ENCODE data around the gene PCK2. TPM values are rescaled to one million over a fixed set of nuclear protein-coding genes. Genes with fewer than 3 reads are reported as not detected.

Gene PCK2
- total and polyA plus RNA-seq, 4 donors = 39.8 to 250 (median 221) TPM

- TF ChIP-seq, protein P1, sequence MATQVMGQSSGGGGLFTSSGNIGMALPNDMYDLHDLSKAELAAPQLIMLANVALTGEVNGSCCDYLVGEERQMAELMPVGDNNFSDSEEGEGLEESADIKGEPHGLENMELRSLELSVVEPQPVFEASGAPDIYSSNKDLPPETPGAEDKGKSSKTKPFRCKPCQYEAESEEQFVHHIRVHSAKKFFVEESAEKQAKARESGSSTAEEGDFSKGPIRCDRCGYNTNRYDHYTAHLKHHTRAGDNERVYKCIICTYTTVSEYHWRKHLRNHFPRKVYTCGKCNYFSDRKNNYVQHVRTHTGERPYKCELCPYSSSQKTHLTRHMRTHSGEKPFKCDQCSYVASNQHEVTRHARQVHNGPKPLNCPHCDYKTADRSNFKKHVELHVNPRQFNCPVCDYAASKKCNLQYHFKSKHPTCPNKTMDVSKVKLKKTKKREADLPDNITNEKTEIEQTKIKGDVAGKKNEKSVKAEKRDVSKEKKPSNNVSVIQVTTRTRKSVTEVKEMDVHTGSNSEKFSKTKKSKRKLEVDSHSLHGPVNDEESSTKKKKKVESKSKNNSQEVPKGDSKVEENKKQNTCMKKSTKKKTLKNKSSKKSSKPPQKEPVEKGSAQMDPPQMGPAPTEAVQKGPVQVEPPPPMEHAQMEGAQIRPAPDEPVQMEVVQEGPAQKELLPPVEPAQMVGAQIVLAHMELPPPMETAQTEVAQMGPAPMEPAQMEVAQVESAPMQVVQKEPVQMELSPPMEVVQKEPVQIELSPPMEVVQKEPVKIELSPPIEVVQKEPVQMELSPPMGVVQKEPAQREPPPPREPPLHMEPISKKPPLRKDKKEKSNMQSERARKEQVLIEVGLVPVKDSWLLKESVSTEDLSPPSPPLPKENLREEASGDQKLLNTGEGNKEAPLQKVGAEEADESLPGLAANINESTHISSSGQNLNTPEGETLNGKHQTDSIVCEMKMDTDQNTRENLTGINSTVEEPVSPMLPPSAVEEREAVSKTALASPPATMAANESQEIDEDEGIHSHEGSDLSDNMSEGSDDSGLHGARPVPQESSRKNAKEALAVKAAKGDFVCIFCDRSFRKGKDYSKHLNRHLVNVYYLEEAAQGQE (IDR thresholded peaks at IDR 0.05) = no peak
Observed at GRCh38 chr14:24064091-24064795, 29.9 kb upstream of the PCK2 start (continued).

DNA sequence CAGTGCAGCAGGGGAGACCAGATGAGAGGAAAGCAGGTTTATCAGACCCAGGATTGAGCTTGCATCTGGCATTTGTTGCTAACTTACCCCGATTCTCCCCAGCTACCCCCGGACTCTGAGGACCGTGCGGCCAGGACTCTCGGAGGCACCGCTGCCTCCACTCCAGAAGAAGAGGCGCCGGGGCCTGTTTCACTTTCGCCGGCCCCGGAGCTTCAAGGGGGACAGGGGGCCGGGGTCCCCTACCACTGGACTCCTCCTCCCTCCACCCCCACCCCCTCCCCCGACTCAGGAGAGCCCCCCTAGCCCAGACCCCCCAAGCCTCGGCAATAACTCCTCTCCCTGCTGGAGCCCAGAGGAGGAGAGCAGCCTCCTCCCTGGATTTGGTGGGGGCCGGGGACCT, 29.3 kb upstream of the PCK2 start:
- Histone ChIP-seq H3K4me3 (ENCODE audit: low read depth in 1 of 3, low read length in 3 of 3) (no peak overlapping the region), H3K4me1 (ENCODE audit: control insufficient read depth in 4 of 4, insufficient read depth in 4 of 4, low read length in 3 of 4) (peaks cover 40 to 81% (median 68%) of the 10 kb centered on the region in 4 donors), H3K9me3 (ENCODE audit: control insufficient read depth in 4 of 4, low read length in 3 of 4) (no peaks in the 10 kb centered on the region), H3K27me3 (ENCODE audit: control insufficient read depth in 4 of 4, insufficient read depth in 4 of 4, low read length in 3 of 4) (no peaks in the 10 kb centered on the region), H3K27ac (ENCODE audit: low read depth in 1 of 2, low read length in 2 of 2) (no peak overlapping the region), H3K9ac (ENCODE audit: low read depth in 1 of 2, low read length in 2 of 2) (no peak overlapping the region), H3K36me3 (ENCODE audit: control insufficient read depth in 4 of 4, insufficient read depth in 3 of 4, low read depth in 1 of 4, low read length in 3 of 4) (no peaks in the 10 kb centered on the region)
- no peak for DNase-seq (ENCODE audit: low spot score)
- WGBS = 87% methylated on average over 15 of the region's 15 CpGs
- TF ChIP-seq JUND (IDR thresholded peaks at IDR 0.05) (no peak), ZBTB33 (IDR thresholded peaks at IDR 0.05) (no peak), TAF1 (conservative IDR thresholded peaks at IDR 0.05) (no peak), SP1 (IDR thresholded peaks at IDR 0.05) (no peak), FOXA2 (IDR thresholded peaks at IDR 0.05) (no peak), RAD21 (IDR thresholded peaks at IDR 0.05) (no peak), HNF4A (conservative IDR thresholded peaks at IDR 0.05) (no peak), GABPA (IDR thresholded peaks at IDR 0.05 in 1 of 2, conservative IDR thresholded peaks at IDR 0.05 in 1 of 2) (no peak), NR2F2 (IDR thresholded peaks at IDR 0.05) (no peak), RXRA (IDR thresholded peaks at IDR 0.05) (no peak), FOXA1 (IDR thresholded peaks at IDR 0.05) (no peak), HNF4G (IDR thresholded peaks at IDR 0.05) (no peak), YY1 (IDR thresholded peaks at IDR 0.05) (no peak), EGR1 (IDR thresholded peaks at IDR 0.05; ENCODE audit: low read depth in 2 of 2) (no peak)
- TF ChIP-seq, protein P1 (IDR thresholded peaks at IDR 0.05) = no peak
- TF ChIP-seq, protein P2, sequence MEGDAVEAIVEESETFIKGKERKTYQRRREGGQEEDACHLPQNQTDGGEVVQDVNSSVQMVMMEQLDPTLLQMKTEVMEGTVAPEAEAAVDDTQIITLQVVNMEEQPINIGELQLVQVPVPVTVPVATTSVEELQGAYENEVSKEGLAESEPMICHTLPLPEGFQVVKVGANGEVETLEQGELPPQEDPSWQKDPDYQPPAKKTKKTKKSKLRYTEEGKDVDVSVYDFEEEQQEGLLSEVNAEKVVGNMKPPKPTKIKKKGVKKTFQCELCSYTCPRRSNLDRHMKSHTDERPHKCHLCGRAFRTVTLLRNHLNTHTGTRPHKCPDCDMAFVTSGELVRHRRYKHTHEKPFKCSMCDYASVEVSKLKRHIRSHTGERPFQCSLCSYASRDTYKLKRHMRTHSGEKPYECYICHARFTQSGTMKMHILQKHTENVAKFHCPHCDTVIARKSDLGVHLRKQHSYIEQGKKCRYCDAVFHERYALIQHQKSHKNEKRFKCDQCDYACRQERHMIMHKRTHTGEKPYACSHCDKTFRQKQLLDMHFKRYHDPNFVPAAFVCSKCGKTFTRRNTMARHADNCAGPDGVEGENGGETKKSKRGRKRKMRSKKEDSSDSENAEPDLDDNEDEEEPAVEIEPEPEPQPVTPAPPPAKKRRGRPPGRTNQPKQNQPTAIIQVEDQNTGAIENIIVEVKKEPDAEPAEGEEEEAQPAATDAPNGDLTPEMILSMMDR (IDR thresholded peaks at IDR 0.05; ENCODE audit: low read depth, low read length, missing input control) = no peak
- TF ChIP-seq, protein P3, sequence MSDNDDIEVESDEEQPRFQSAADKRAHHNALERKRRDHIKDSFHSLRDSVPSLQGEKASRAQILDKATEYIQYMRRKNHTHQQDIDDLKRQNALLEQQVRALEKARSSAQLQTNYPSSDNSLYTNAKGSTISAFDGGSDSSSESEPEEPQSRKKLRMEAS (IDR thresholded peaks at IDR 0.05) = no peak
- TF ChIP-seq, protein P4, sequence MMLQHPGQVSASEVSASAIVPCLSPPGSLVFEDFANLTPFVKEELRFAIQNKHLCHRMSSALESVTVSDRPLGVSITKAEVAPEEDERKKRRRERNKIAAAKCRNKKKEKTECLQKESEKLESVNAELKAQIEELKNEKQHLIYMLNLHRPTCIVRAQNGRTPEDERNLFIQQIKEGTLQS (IDR thresholded peaks at IDR 0.05) = no peak

All from liver (tissue), 9 donors.